Measurements from ENCODE around the gene SH2D5.
A peak's percentile ranks its signal among the peaks of the same experiment; 100 is the strongest.

Gene SH2D5

DNA sequence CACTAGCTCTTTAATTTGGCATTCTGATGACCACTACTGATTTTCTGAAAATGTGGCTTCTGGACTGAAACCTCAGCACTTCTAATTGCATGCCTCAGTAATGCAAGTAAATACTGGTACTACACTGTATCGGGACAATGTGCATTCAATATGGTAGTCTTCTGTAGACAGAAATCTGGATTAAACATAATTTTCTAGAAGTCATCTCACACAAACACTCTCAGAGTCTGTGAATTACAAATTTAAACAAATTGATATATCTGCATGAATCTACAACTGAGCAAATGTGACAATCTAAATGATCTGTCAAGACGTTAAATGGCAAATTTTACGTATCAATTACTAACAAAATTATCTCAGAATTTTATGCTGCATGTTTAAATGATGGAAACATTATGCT, 30.9 kb upstream of the SH2D5 start:
- Histone ChIP-seq H3K27ac (ENCODE audit: extremely low read depth, low read depth, low read length) (no peak overlapping the region), H3K4me1 (ENCODE audit: control insufficient read depth, insufficient read depth, low read length) (no peaks in the 10 kb centered on the region), H3K4me3 (ENCODE audit: low read depth, low read length) (no peak overlapping the region), H3K36me3 (ENCODE audit: control insufficient read depth in 2 of 2, insufficient read depth in 1 of 2, low read length in 2 of 2) (peaks cover 93 to 98% of the 10 kb centered on the region in 2 experiments), H3K9me3 (ENCODE audit: control insufficient read depth, insufficient read depth, low read depth, low read length) (no peaks in the 10 kb centered on the region)
- CTCF ChIA-PET = no interaction called here
- POLR2A ChIA-PET = no interaction called here
- no peak for TF ChIP-seq ZNF350 (tag by site-specific recombination; IDR thresholded peaks at IDR 0.05)
- TF ChIP-seq ZNF658 (tag by site-specific recombination; IDR thresholded peaks at IDR 0.05) = no peak
- no peak for TF ChIP-seq ZBTB7A (tag by site-specific recombination; IDR thresholded peaks at IDR 0.05; ENCODE audit: low read depth)
- TF ChIP-seq ZBTB20 (tag by site-specific recombination; IDR thresholded peaks at IDR 0.05) = no peak
- no peak for TF ChIP-seq ZNF530 (tag by site-specific recombination; IDR thresholded peaks at IDR 0.05; ENCODE audit: low read depth)
- no peak for TF ChIP-seq ZNF610 (tag by site-specific recombination; IDR thresholded peaks at IDR 0.05; ENCODE audit: borderline replicate concordance)
- TF ChIP-seq ZNF148 (tag by site-specific recombination; IDR thresholded peaks at IDR 0.05; ENCODE audit: borderline replicate concordance) = no peak
- TF ChIP-seq, protein P1, sequence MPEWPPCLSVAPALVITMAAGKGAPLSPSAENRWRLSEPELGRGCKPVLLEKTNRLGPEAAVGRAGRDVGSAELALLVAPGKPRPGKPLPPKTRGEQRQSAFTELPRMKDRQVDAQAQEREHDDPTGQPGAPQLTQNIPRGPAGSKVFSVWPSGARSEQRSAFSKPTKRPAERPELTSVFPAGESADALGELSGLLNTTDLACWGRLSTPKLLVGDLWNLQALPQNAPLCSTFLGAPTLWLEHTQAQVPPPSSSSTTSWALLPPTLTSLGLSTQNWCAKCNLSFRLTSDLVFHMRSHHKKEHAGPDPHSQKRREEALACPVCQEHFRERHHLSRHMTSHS (tag by site-specific recombination; IDR thresholded peaks at IDR 0.05) = no peak
- no peak for TF ChIP-seq ZNF423 (tag by site-specific recombination; IDR thresholded peaks at IDR 0.05)
- TF ChIP-seq ZNF221 (tag by site-specific recombination; IDR thresholded peaks at IDR 0.05; ENCODE audit: borderline replicate concordance) = no peak
- no peak for TF ChIP-seq ZNF26 (tag by site-specific recombination; IDR thresholded peaks at IDR 0.05)
- TF ChIP-seq ZNF248 (tag by site-specific recombination; IDR thresholded peaks at IDR 0.05) = no peak
- no peak for TF ChIP-seq ZNF184 (tag by site-specific recombination; IDR thresholded peaks at IDR 0.05)
- no peak for TF ChIP-seq GLI4 (tag by site-specific recombination; IDR thresholded peaks at IDR 0.05)
- no peak for TF ChIP-seq ZNF571 (tag by site-specific recombination; IDR thresholded peaks at IDR 0.05)
- no peak for TF ChIP-seq ZFP69B (tag by site-specific recombination; IDR thresholded peaks at IDR 0.05)
- no peak for TF ChIP-seq ZBTB21 (tag by site-specific recombination; IDR thresholded peaks at IDR 0.05)
- TF ChIP-seq ZNF529 (tag by site-specific recombination; IDR thresholded peaks at IDR 0.05; ENCODE audit: insufficient replicate concordance) = no peak

DNA sequence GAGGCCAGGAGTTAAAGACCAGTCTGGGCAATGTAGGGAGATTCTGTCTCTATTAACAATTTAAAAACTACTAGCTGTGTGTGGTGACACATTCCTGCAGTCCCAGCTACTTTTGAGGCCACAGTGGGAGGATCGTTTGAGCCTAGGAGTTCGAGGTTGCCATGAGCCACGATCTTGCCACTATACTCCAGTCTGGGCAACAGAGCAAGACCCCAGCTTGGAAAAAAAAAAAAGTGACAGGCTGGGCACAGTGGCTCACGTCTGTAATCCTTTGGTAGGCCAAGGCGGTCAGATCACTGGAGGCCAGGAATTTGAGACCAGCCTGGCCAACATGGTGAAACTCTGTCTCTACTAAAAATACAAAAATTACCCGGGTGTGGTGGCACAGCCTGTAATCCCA, 27.8 kb upstream of the SH2D5 start:
- H3K9me3 ChIP-seq (ENCODE audit: control insufficient read depth, insufficient read depth, low read depth, low read length) = no peaks in the 10 kb centered on the region
- ChIA-PET POLR2A (interaction anchor here (1.0 kb wide), 1 partner anchor 26 kb away, joined by 3 read pairs; no protein-coding TSS in a partner anchor), CTCF (interaction anchor here (0.5 kb wide), 1 partner anchor 565 kb away, joined by 3 read pairs; no protein-coding TSS in a partner anchor)
- peak; percentile 69; the same call in 1 of the 2 replicates for TF ChIP-seq ZNF121 (tag by site-specific recombination; IDR thresholded peaks at IDR 0.05)
- TF ChIP-seq ZNF148 (tag by site-specific recombination; IDR thresholded peaks at IDR 0.05; ENCODE audit: borderline replicate concordance) = no peak
- H3K27ac ChIP-seq (ENCODE audit: extremely low read depth, low read depth, low read length) = no peak overlapping the region
- peaks cover 92 to 98% of the 10 kb centered on the region in 2 experiments for H3K36me3 ChIP-seq (ENCODE audit: control insufficient read depth in 2 of 2, insufficient read depth in 1 of 2, low read length in 2 of 2)
- H3K4me1 ChIP-seq (ENCODE audit: control insufficient read depth, insufficient read depth, low read length) = no peaks in the 10 kb centered on the region
- no peak overlapping the region for H3K4me3 ChIP-seq (ENCODE audit: low read depth, low read length)
